ENCODE data around the gene SORT1. TPM values are rescaled to one million over a fixed set of nuclear protein-coding genes. Genes with fewer than 3 reads are reported as not detected.

Gene SORT1
- total RNA-seq, 4 donors from 2014 or later = 92.6 to 136 (median 134) TPM

GRCh38 chr1:109272021-109272799 is 125.5 kb downstream of the SORT1 start:
- peaks cover 0 to 61% (median 30%) of the 10 kb centered on the region in 4 donors for H3K36me3 ChIP-seq
- H3K4me3 ChIP-seq = no peak overlapping the region
- no peak for DNase-seq (ENCODE audit: extremely low spot score)
- TF ChIP-seq EP300 (IDR thresholded peaks at IDR 0.05) (no peak), CTCF (IDR thresholded peaks at IDR 0.05) (no peak), POLR2AphosphoS5 (IDR thresholded peaks at IDR 0.05) (no peak), POLR2A (IDR thresholded peaks at IDR 0.05; ENCODE audit: low read depth) (no peak)
- no peaks in the 10 kb centered on the region for H3K27me3 ChIP-seq
- 76% methylated on average over 10 of the region's 13 CpGs for WGBS
- intact Hi-C loops (cut with DNase I) = no loop called here
- peaks cover 11 to 38% (median 27%) of the 10 kb centered on the region in 4 donors for H3K4me1 ChIP-seq
- no peak overlapping the region for H3K27ac ChIP-seq (replicated peaks in 1 of 4)
- H3K9me3 ChIP-seq = no peaks in the 10 kb centered on the region

GRCh38 chr1:109271458-109271857 is 126.3 kb downstream of the SORT1 start:
- no peaks in the 10 kb centered on the region for H3K27me3 ChIP-seq
- peaks cover 0 to 67% (median 30%) of the 10 kb centered on the region in 4 donors for H3K36me3 ChIP-seq
- H3K27ac ChIP-seq (replicated peaks in 1 of 4) = no peak overlapping the region
- H3K4me1 ChIP-seq = peaks cover 9 to 35% (median 24%) of the 10 kb centered on the region in 4 donors
- TF ChIP-seq POLR2AphosphoS5 (IDR thresholded peaks at IDR 0.05) (no peak), CTCF (IDR thresholded peaks at IDR 0.05) (no peak), POLR2A (IDR thresholded peaks at IDR 0.05; ENCODE audit: low read depth) (no peak), EP300 (IDR thresholded peaks at IDR 0.05) (no peak)
- H3K4me3 ChIP-seq = no peak overlapping the region
- DNase-seq (ENCODE audit: extremely low spot score) = no peak
- intact Hi-C loops (cut with DNase I) = no loop called here
- WGBS = 93% methylated on average over 4 of the region's 6 CpGs
- H3K9me3 ChIP-seq = no peaks in the 10 kb centered on the region

GRCh38 chr1:109270623-109271317 is 126.9 kb downstream of the SORT1 start:
- intact Hi-C loops (cut with DNase I) = no loop called here

GRCh38 chr1:109269981-109270622 is 127.6 kb downstream of the SORT1 start:
- H3K36me3 ChIP-seq = peaks cover 0 to 79% (median 36%) of the 10 kb centered on the region in 4 donors
- peaks cover 7 to 22% (median 14%) of the 10 kb centered on the region in 4 donors for H3K4me1 ChIP-seq
- H3K27me3 ChIP-seq = no peaks in the 10 kb centered on the region
- 92% methylated on average over 14 of the region's 17 CpGs for WGBS
- H3K9me3 ChIP-seq = no peaks in the 10 kb centered on the region
- no peak for DNase-seq (ENCODE audit: extremely low spot score)
- TF ChIP-seq EP300 (IDR thresholded peaks at IDR 0.05) (no peak), POLR2A (IDR thresholded peaks at IDR 0.05; ENCODE audit: low read depth) (no peak), POLR2AphosphoS5 (IDR thresholded peaks at IDR 0.05) (no peak), CTCF (IDR thresholded peaks at IDR 0.05) (no peak)
- no peak overlapping the region for H3K4me3 ChIP-seq
- no peak overlapping the region for H3K27ac ChIP-seq (replicated peaks in 1 of 4)
- intact Hi-C loops (cut with DNase I) = no loop called here

More at GRCh38 chr1:109270623-109271317, 126.9 kb downstream of the SORT1 start:
- H3K36me3 ChIP-seq = peaks cover 0 to 72% (median 32%) of the 10 kb centered on the region in 4 donors
- no peak for DNase-seq (ENCODE audit: extremely low spot score)
- H3K27me3 ChIP-seq = no peaks in the 10 kb centered on the region
- no peak overlapping the region for H3K4me3 ChIP-seq
- no peaks in the 10 kb centered on the region for H3K9me3 ChIP-seq
- 96% methylated on average over 11 of the region's 20 CpGs for WGBS
- H3K27ac ChIP-seq (replicated peaks in 1 of 4) = no peak overlapping the region
- TF ChIP-seq POLR2A (IDR thresholded peaks at IDR 0.05; ENCODE audit: low read depth) (no peak), POLR2AphosphoS5 (IDR thresholded peaks at IDR 0.05) (no peak), EP300 (IDR thresholded peaks at IDR 0.05) (no peak), CTCF (IDR thresholded peaks at IDR 0.05) (no peak)
- peaks cover 9 to 29% (median 21%) of the 10 kb centered on the region in 4 donors for H3K4me1 ChIP-seq
